Posterior cingulate gyrus (tissue), 11 donors: ENCODE measurements around the gene TMBIM4.
"Not testable (repeated sequence)": the region's sequence is repeated elsewhere in the genome, so short reads cannot be mapped to it uniquely, and the experiment has no call there.

Experiments
- DNase-seq, 10 donors: peaks; one replicate each; pipeline versions ENCODE4 v3.0.0 to v3.0.0-alpha.2; 2020 to 2021; ENCODE audit warnings: mixed read lengths in 3 of 10
- intact Hi-C: fragments of 100-400 bp; cut with DNase I; formaldehyde crosslinking; loops from one replicate; pipeline ENCODE4 v1.15.1; 2023

Gene TMBIM4

DNA sequence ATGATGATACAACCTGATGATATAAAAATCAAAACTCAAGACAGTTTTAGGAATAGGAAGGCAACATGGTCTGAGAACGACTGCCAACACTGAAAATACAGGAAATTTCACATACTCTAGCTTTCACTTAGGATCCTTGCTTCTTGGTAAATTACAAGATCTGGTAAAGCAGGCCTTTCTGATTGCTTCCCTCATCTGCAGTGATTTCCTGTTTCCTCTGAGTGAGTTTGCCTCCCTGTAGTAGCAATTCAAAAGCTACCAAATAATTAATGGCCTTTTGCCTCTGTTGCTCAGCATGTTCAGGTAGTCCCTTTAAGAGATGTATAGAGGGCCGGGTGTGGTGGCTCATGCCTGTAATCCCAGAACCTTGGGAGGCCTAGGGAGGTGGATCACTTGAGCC, 17.2 kb upstream of the TMBIM4 start:
- intact Hi-C loops, result no loop called here
- DNase-seq, result no peak

DNA sequence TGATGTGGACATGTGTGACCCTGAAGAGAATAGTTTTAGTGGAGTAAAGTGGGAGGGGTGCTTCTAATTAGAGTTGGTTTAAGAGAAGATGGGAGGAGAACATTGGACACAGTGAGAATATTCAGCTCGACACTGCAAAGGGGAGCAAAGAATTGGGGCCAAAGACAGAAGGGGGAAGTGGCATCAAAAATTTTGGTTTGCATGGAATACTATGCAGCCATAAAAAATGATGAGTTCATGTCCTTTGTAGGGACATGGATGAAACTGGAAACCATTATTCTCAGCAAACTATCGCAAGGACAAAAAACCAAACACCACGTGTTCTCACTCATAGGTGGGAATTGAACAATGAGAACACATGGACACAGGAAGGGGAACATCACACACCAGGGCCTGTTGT, 15.0 kb upstream of the TMBIM4 start:
- DNase-seq, intact Hi-C loops: not testable (repeated sequence)

DNA sequence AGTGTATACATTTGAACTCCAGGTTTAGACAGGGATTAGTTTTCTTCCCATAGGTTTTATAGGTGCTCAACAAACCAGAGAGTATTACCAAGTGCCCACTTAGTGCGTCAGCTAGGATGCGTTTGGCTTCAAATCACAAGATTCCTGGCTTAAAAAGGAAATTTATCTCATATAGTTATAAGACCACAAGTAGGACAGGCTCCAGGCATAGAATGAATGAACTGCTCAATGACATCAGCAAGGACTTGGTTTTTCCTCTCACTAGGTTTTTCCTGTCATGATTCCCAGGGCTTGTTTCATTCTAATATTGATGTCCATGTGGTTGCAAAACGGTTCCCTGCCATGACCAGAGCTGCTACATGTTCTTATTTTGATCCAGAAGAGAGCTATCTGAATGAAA, 13.2 kb upstream of the TMBIM4 start:
- intact Hi-C loops, result no loop called here
- no peak for DNase-seq

DNA sequence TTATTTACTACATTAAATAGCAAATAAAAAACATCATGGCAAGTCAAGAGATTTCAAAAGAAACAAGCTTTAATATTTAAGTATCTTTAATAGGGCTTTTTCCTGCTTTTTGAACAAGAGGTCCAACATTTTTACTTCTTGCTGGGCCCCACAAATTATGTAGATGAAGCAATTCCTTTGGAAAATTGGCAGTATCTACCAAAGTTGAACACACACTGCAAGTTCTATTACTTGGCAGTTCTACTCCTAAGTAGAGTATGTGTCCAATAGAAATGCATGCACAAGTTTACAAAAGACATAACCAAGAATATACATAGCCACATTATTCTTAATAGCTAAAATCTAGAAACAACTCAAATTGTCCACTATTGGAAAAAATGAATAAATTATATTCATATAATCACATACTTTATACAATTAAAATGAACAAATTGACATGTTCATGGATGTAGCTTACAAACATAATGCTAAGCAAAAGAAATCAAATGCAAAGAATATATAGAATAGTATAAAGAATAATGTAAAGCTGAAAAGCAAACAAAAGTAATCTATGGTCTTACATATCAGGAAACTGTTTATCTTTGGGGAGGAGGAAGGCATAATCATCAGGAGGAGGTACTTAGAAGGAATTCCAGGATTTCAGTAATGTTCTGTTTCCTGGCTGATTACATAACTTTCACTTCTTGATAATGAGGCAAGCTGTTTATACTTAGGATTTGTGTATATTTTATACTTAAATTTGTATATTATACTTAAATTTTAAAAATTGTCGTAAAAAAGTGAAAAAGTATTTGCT, 6.5 kb upstream of the TMBIM4 start:
- DNase-seq, result no peak
- intact Hi-C loops, result no loop called here

DNA sequence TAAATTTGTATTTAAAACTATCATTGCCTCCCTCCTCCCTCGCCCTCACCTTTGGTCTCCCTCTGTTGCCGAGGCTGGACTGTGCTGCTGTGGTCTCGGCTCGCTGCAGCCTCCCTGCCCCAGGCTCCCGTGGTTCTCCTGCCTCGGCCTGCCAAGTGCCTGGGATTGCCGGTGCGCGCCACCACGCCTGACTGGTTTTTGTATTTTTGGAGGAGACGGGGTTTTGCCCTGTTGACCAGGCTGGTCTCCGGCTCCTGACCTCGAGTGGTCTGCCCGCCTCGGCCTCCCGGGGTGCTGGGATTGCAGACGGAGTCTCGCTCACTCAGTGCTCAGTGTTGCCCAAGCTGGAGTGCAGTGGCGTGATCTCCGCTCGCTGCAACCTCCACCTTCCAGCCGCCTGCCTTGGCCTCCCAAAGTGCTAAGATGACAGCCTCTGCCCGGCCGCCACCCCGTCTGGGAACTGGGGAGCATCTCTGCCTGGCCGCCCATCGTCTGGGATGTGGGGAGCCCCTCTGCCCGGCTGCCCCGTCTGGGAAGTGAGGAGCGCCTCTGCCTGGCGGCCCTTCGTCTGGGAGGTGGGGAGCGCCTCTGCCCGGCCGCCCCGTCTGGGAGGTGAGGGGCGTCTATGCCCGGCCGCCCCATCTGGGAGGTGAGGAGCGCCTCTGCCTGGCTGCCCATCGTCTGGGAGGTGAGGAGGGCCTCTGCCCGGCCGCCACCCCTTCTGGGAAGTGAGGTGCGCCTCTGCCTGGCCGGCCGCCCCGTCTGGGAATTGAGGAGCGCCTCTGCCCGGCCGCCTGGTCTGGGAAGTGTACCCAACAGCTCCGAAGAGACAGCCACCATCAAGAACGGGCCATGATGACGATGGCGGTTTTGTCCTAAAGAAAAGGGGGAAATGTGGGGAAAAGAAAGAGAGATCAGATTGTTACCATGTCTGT, 4.9 kb upstream of the TMBIM4 start:
- intact Hi-C loops, DNase-seq: not testable (repeated sequence)

DNA sequence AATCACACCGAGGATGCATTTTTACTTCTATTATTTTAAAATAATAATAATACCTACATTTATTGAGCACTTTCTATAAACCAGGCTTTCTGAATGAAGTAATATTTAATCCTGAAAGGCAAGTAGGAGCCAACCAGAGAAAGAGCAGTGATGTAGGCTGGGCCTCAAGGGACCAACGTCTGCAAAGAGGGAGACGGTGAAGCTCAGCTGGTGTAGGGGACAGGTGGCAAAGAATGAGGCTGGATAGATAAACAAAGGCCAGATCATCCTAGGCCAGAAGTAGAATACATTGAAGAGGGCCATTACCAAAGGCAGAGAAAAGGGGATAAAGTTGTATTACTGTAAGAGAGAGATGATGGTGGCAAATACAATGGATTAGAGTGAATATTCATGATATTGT, 810 bp upstream of the TMBIM4 start:
- intact Hi-C loops, result no loop called here

DNA sequence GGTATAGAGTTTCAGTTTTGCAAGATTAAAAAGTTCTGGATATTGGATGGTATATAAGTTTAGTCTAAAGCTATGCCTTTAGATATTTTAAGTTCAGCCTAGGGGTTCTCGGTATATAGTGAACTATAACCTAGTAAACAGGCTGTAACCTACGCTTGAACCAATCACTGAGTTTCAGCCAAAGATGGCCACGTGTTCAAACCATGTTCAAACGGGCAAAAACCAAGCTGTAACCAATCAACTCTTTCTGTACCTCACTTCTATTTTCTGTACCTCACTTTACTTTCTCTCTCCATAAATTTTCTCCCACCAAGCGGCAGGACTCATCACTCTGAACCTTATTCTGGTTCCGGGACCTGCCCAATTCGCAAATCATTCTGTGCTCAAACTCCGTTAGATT, 1.4 kb downstream of the TMBIM4 start:
- intact Hi-C loops, result loop anchor here (5.0 kb wide), 1 partner anchor 134 kb away; the partner anchor contains the start of gene HELB
- DNase-seq, result no peak

More for the DNA sequence above, 810 bp upstream of the TMBIM4 start:
- no peak for DNase-seq

DNA sequence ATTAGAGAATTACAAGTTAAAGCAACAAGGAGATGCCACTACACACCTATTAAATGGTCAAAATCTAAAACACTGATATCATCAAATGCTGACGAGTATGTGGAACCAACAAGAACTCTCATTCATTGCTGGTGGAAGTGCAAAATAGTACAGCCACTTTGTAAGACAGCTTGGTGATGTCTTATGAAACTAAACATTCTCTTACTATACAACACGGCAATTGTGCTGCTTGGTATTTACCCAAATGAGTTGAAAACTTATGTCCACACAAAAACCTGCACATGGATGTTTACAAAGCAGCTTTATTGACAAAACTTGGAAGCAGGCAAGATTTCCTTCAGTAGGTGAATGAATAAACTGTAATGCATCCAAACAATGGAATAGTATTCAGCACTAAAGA, 3.2 kb downstream of the TMBIM4 start:
- intact Hi-C loops, result loop anchor here (5.0 kb wide), 1 partner anchor 136 kb away; the partner anchor contains the start of gene HELB
- DNase-seq, result no peak

DNA sequence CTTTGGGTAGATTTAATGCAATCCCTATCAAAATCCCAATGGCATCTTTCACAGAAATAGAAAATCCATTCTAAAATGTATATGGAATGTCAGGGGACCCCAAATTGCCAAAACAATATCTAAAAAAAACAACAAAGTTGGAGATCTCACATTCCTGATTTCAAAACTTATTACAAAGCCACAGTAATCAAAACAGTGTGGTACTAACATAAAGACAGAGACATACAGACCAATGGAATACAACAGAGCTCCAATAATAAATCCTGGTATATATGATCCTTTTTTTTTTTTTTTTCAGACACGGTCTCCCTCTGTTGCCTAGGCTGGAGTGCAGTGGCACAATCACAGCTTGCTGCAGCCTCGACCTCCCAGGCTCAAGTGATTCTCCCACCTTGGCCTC, 4.7 kb downstream of the TMBIM4 start:
- intact Hi-C loops, result loop anchor here (5.0 kb wide), 1 partner anchor 137 kb away; the partner anchor contains the start of gene HELB

DNA sequence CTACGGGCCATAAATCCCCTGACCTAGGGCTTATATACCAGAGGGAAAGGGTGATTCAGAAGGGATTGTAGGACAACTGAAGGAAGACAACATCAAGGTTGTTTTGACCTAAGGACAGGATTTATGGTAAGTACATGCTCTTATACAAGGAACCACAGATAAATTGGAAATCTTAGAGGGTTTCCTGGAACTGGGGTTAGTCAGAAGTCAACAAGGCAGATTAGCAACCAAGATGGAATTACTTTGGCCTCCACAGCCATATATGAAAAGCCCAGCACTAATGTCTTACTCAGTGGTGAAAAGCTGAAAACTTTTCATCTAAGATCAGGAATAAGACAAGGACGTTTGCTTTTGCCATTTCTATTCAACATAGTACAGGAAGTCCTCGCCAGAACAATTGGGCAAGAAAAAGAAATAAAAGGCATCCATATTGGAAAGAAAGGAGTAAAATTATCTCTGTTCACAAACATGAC, 5.4 kb downstream of the TMBIM4 start:
- intact Hi-C loops, result no loop called here

More for the DNA sequence above, 4.7 kb downstream of the TMBIM4 start:
- no peak for DNase-seq

DNA sequence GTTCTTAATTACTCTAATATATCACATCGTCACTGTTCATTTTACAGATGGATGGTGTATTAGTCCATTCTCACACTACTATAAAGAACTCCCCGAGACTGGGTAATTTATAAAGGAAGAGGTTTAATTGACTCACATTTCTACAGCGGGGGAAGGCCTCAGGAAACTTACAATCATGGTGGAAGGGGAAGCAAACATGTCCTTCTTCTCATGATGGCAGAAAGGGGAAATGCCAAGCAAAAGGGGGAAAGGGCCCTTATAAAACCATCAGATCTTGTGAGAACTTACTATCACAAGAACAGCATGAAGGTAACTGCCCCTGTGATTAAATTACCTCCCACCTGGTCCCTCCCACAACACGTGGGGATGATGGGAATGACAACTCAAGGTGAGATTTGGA, 6.5 kb downstream of the TMBIM4 start:
- no peak for DNase-seq
- intact Hi-C loops, result no loop called here

More for the DNA sequence above, 5.4 kb downstream of the TMBIM4 start:
- DNase-seq, result no peak

DNA sequence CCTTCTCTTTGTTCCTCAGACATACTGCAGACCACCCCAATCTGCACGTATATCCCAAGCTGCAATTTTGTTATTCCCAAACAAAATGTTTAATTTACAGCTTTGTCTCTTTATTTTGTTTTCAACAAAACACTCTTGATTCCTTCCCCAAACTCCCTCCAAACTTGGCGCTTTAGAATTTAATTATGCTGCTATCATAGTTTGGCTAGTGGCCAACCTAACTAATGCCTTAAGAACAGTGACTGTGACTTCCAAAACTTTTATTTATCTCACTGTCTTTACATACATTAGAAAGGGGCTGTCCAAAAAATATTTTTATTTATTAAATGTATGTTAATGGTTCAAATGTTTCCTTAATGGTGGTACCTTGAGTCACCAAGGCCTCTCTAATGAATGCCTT, 7.1 kb downstream of the TMBIM4 start:
- intact Hi-C loops, result no loop called here

DNA sequence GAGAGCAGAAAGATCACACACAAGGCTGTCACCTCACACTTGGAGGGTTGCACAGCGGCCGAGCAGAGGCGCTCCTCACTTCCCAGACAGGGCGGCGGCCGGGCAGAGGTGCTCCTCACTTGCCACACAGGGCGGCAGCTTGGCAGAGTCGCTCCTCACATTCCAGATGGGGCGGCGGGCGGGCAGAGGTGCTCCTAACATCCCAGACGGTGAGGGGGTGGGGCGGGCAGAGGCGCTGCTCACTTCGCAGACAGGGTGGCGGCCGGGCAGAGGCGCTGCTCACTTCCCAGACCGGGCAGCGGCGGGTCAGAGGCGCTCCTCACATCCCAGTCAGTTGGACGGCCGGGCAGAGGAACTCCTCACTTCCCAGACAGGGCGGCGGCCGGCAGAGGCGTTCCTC, 9.1 kb downstream of the TMBIM4 start:
- peak in 1 of 10 donors; percentile 84 for DNase-seq
- intact Hi-C loops, result no loop called here

More for the DNA sequence above, 7.1 kb downstream of the TMBIM4 start:
- no peak for DNase-seq

DNA sequence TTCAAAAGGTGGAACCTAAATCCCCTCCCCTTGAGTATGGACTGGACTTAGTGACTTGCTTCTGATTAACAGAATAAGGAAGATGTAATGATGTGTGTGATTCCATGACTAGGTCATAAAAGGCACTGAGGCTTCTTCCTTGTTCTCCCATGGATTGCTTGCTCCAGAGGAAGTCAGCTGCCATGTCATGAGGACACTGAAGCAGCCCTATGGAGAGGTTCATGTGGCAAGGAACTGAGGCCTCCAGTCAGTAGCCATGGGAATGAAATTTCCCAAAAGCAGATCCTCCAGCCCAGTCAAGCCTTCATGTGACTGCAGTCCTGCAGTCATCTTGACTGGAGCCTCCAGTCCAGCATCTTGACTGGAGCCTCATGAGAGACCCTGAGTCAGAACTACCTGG, 10.7 kb downstream of the TMBIM4 start:
- intact Hi-C loops, result no loop called here
- no peak for DNase-seq

DNA sequence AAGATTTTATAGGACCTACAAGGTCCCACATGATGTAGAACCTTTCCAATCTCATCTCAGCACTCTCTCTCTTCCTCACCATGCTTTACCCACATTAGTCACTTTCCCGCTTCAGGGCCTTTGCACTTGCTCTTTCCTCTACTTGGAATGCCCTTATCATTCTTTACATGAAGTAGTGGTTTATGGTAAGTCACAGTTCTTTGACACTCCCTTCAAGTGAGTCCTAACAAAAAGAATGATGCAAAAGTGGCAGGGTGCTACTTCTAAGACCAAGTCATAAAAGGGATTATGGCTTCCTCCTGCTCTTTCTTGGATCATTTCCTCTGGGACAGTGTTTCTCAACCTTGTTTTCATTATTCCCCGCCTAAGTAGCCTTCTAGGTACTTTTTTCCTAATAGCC, 13.1 kb downstream of the TMBIM4 start:
- DNase-seq, result no peak
- intact Hi-C loops, result no loop called here

DNA sequence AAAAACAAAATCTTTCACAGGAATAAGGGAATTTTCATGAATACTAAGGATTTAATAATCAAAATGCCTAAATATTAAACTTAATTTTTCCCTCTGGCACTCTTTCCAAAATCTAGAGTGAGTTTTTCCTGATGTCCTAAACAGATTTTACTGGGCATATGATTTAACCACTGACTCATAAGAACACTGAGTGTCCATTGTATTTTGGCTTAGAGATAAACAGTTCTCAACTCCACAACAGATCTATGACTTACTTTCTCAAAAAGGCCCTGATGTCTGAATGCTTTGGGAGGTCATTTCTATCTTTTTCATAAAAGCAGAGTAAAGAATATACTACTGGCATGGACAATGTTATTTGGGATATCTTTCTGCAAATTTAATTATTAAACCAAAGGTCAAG, 15.0 kb downstream of the TMBIM4 start:
- intact Hi-C loops, result no loop called here
- no peak for DNase-seq

DNA sequence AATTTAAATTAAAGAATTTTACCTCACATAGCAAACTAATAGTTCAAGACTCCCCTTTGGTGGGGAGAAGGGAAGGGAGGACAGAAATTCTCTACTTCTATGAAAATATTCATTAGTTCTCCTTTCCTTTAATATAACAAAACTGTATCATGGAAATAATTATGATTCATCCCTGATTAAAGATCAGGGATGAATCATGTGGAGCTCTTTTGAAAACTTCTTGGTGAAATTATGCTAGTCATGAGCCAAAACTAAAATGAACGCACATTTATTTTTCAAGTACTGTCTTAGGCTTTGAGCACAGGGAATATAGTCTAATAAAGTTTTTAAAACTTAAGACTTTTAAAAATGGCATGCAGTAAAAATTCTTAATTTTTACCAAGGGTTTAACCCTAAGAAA, 17.1 kb downstream of the TMBIM4 start:
- DNase-seq, result no peak
- intact Hi-C loops, result no loop called here

DNA sequence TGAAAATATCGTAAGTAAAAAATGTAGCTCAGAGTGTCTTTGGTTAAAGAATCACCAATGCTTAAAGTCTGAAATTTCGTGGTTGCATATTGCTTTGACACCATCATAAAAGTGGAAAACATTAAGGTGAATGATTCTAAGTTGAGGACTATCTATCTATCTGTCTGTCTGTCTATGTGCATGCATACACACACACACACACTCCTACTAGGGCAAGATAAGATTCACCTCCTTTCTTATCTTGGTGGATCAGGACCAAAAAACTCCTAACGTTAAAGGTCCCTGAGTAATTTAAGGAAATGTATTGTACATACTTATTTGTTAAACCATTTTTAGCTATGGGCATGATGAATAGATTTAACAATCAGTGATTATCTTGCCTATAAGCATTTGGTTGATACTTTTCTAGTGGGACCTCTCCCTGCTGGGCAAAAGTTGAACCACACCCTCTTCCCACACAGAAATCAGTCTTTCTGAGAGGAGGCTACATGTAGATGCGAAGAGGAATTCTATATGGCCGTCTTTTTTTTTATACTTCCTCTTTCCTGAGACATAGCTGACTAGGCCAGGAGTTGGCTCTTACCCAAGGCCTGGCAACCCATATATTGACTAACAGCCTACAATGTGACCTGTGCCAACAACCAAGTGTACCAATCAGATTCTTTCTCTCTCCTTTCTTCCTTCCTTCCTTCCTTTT, 19.9 kb downstream of the TMBIM4 start:
- DNase-seq, result no peak
- intact Hi-C loops, result no loop called here

DNA sequence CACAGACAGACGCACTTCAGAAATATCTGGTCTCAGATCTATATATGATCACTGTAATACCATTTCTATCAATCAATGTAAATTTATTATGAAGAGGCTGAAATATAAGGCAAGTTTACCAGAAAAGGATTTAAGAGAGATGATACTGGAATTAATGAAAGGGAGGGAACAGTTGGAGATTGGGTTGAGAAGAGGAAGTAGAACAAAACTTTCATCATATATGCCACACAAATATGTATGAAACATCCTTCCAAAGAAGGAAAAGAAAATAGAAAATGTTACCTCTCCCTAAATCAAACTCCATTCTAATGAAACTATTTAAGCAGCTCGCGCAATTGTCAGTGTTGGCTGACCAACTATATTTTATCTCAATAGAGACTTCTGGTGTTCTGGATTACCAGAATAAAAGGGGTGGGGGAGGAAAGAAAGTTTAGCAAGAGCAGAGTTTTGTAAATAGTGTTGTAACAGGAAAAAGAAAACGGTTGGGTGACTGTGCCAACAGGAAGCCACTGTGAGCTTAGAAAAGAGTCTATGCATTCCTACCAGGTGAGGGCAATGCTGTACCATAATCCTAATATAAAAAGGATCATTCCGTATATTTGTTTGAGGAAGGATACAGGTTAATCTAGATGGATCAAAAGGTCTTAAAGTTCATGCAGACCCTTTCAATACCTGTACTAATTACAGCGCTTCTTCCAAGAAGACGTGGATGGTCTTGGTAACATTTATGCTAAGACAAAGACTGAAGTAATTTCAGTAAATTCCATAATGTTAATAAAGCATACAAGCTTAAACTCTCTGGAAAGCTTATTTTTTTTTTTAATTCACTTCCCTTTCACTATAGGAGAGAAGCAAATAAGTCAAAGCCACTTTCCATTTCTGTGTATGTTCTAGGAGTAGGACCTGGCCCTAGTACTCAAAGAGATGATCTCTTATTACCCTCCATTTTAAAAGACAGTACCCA, 24.7 kb downstream of the TMBIM4 start:
- DNase-seq, result no peak
- intact Hi-C loops, result no loop called here
